HCT116 (cell line): ENCODE data around the gene BRD3OS.

Source experiments
- CTCF ChIP-seq, 3 experiments: fragments of 200-600 bp in 1 of 3; sonication (generic) in 1 of 3; IDR thresholded peaks in 2 of 3; conservative IDR thresholded peaks in 1 of 3; 2 replicates each; pipeline ENCODE4 v1.5.1; 2012 to 2017; ENCODE audit warnings: low read depth in 2 of 3, low read length in 2 of 3, antibody characterized with exemption in 1 of 3, borderline replicate concordance in 1 of 3, control low read depth in 1 of 3, mild to moderate bottlenecking in 1 of 3, mixed read lengths in 1 of 3, mixed run types in 1 of 3, moderate library complexity in 1 of 3; ENCODE audit not compliant: insufficient read depth in 1 of 3
- EZH2 ChIP-seq: fragments of 200-600 bp; sonication (generic); IDR thresholded peaks from 2 replicates; pipeline ENCODE4 v1.6.1; 2017; ENCODE audit warnings: antibody characterized with exemption, mixed run types
- EZH2phosphoT487 ChIP-seq: fragments of 200-600 bp; IDR thresholded peaks from 2 replicates; pipeline ENCODE4 v1.6.1; 2018; ENCODE audit warnings: antibody characterized with exemption, borderline replicate concordance
- RAD21 ChIP-seq: IDR thresholded peaks from 2 replicates; pipeline ENCODE4 v1.6.1; 2012; ENCODE audit warnings: low read depth, mild to moderate bottlenecking
- ZBTB33 ChIP-seq: IDR thresholded peaks from 2 replicates; pipeline ENCODE4 v1.6.1; 2011; ENCODE audit warnings: mild to moderate bottlenecking, low read length, moderate library complexity; ENCODE audit not compliant: insufficient replicate concordance; ENCODE audit errors: extremely low read depth

- TF ChIP-seq RAD21 (no peak), EZH2phosphoT487 (no peak), CTCF (IDR thresholded peaks at IDR 0.05 in 2 of 3, conservative IDR thresholded peaks at IDR 0.05 in 1 of 3; ENCODE audit: borderline replicate concordance in 1 of 3, insufficient read depth in 1 of 3, low read depth in 2 of 3, low read length in 2 of 3) (no peak), ZBTB33 (no peak), EZH2 (no peak)
These were observed 24.0 kb downstream of the BRD3OS start for GRCh38 chr9:134049236-134049635.
